AG09309 (cell line): ENCODE results near the gene MRPL43.

Experiments
- DNase-seq: peaks from one replicate; pipeline ENCODE4 v3.0.0-alpha.2; 2010; ENCODE audit warnings: low read depth
- H3K4me3 ChIP-seq: 2 replicates; pipeline ENCODE4 v1.5.1; 2011; ENCODE audit warnings: mild to moderate bottlenecking, low read depth, low read length, moderate library complexity; ENCODE audit not compliant: control insufficient read depth
- CTCF ChIP-seq: IDR thresholded peaks from 2 replicates; pipeline ENCODE4 v1.5.1; 2011; ENCODE audit warnings: mild to moderate bottlenecking, low read depth, low read length, inconsistent platforms; ENCODE audit not compliant: insufficient read depth, control insufficient read depth; ENCODE audit errors: missing control alignments

The MRPL43 gene

GRCh38 chr10:101032637-101033224 is 45.4 kb upstream of the MRPL43 start:
- TF ChIP-seq CTCF: no peak
- H3K4me3 ChIP-seq: peak overlapping the region; percentile 79
- no peak for DNase-seq

GRCh38 chr10:101031796-101032636 is 44.7 kb upstream of the MRPL43 start:
- TF ChIP-seq CTCF: no peak

GRCh38 chr10:101031128-101031795 is 44.0 kb upstream of the MRPL43 start, which contains the start of the genes PDZD7 and SFXN3:
Gene PDZD7, minus strand, starts transcription at chr10:101031129. Its CDS starts 910 bp downstream, at chr10:101030219.
Gene SFXN3, plus strand, starts transcription at chr10:101031234. Its CDS starts 3,461 bp downstream, at chr10:101034695.
- no peak for DNase-seq
- TF ChIP-seq CTCF: no peak
- peak within 1 kb of the TSS; percentile 79 for H3K4me3 ChIP-seq

More at GRCh38 chr10:101031796-101032636, 44.7 kb upstream of the MRPL43 start:
- no peak for DNase-seq
- H3K4me3 ChIP-seq: peak overlapping the region; percentile 79

- peak overlapping the region; percentile 79 for H3K4me3 ChIP-seq
- DNase-seq: no peak
- no peak for TF ChIP-seq CTCF
Observed at GRCh38 chr10:101030496-101031127, 43.3 kb upstream of the MRPL43 start.

- no peak overlapping the region for H3K4me3 ChIP-seq
- DNase-seq: no peak
- TF ChIP-seq CTCF: no peak
Observed at GRCh38 chr10:101029520-101030295, 42.4 kb upstream of the MRPL43 start.
